ENCODE data around the gene RYR3.

The RYR3 gene

GRCh38 chr15:33865416-33865815, 554.6 kb downstream of the RYR3 start:
- H3K9me3 ChIP-seq (ENCODE audit: control insufficient read depth, insufficient read depth, low read length) = no peaks in the 10 kb centered on the region
- no peaks in the 10 kb centered on the region for H4K20me1 ChIP-seq (ENCODE audit: control insufficient read depth, insufficient read depth, low read depth, low read length)
- no peaks in the 10 kb centered on the region for H3F3A ChIP-seq (ENCODE audit: control insufficient read depth, insufficient read depth)
- H3K9me2 ChIP-seq (replicated peaks; ENCODE audit: control insufficient read depth, low read length) = no peaks in the 10 kb centered on the region
- no peak overlapping the region for H3K4me3 ChIP-seq (ENCODE audit: low read length)
- H3K79me2 ChIP-seq (ENCODE audit: control insufficient read depth, low read length) = no peaks in the 10 kb centered on the region
- H3K4me1 ChIP-seq (ENCODE audit: control insufficient read depth, low read length) = no peaks in the 10 kb centered on the region
- no peak overlapping the region for H3K27ac ChIP-seq (ENCODE audit: low read depth, low read length)
- H3K4me2 ChIP-seq (ENCODE audit: low read length) = no peak overlapping the region
- no peaks in the 10 kb centered on the region for H3K27me3 ChIP-seq (ENCODE audit: control insufficient read depth, low read length)
- no peak for TF ChIP-seq EZH2phosphoT487 (IDR thresholded peaks at IDR 0.05; ENCODE audit: borderline replicate concordance, low read length)
- no peak for TF ChIP-seq CTCF (IDR thresholded peaks at IDR 0.05; ENCODE audit: low read depth, low read length, poor library complexity, severe bottlenecking)
- H3K36me3 ChIP-seq (ENCODE audit: control insufficient read depth, low read length) = peaks cover 14% of the 10 kb centered on the region; the same call in 1 of the 2 replicates

- TF ChIP-seq CTCF (IDR thresholded peaks at IDR 0.05; ENCODE audit: low read depth, low read length, poor library complexity, severe bottlenecking) = no peak
- no peak for TF ChIP-seq EZH2phosphoT487 (IDR thresholded peaks at IDR 0.05; ENCODE audit: borderline replicate concordance, low read length)
- Histone ChIP-seq H4K20me1 (ENCODE audit: control insufficient read depth, insufficient read depth, low read depth, low read length) (no peaks in the 10 kb centered on the region), H3K9me2 (replicated peaks; ENCODE audit: control insufficient read depth, low read length) (no peaks in the 10 kb centered on the region), H3K4me3 (ENCODE audit: low read length) (no peak overlapping the region), H3K79me2 (ENCODE audit: control insufficient read depth, low read length) (no peaks in the 10 kb centered on the region), H3K4me1 (ENCODE audit: control insufficient read depth, low read length) (no peaks in the 10 kb centered on the region), H3F3A (ENCODE audit: control insufficient read depth, insufficient read depth) (no peaks in the 10 kb centered on the region), H3K27ac (ENCODE audit: low read depth, low read length) (no peak overlapping the region), H3K36me3 (ENCODE audit: control insufficient read depth, low read length) (peaks cover 14% of the 10 kb centered on the region; the same call in 1 of the 2 replicates), H3K4me2 (ENCODE audit: low read length) (no peak overlapping the region), H3K27me3 (ENCODE audit: control insufficient read depth, low read length) (no peaks in the 10 kb centered on the region), H3K9me3 (ENCODE audit: control insufficient read depth, insufficient read depth, low read length) (no peaks in the 10 kb centered on the region)
Observed at GRCh38 chr15:33866101-33866737, 555.5 kb downstream of the RYR3 start.

GRCh38 chr15:33871980-33872379, 561.2 kb downstream of the RYR3 start:
- H3K36me3 ChIP-seq (ENCODE audit: control insufficient read depth, low read length) = no peaks in the 10 kb centered on the region
- H3K4me1 ChIP-seq (ENCODE audit: control insufficient read depth, low read length) = no peaks in the 10 kb centered on the region
- no peaks in the 10 kb centered on the region for H4K20me1 ChIP-seq (ENCODE audit: control insufficient read depth, insufficient read depth, low read depth, low read length)
- H3K4me3 ChIP-seq (ENCODE audit: low read length) = no peak overlapping the region
- H3K4me2 ChIP-seq (ENCODE audit: low read length) = no peak overlapping the region
- no peaks in the 10 kb centered on the region for H3K9me2 ChIP-seq (replicated peaks; ENCODE audit: control insufficient read depth, low read length)
- H3K27ac ChIP-seq (ENCODE audit: low read depth, low read length) = no peak overlapping the region
- H3K9me3 ChIP-seq (ENCODE audit: control insufficient read depth, insufficient read depth, low read length) = no peaks in the 10 kb centered on the region
- H3K79me2 ChIP-seq (ENCODE audit: control insufficient read depth, low read length) = no peaks in the 10 kb centered on the region
- H3F3A ChIP-seq (ENCODE audit: control insufficient read depth, insufficient read depth) = no peaks in the 10 kb centered on the region
- TF ChIP-seq EZH2phosphoT487 (IDR thresholded peaks at IDR 0.05; ENCODE audit: borderline replicate concordance, low read length) (no peak), CTCF (IDR thresholded peaks at IDR 0.05; ENCODE audit: low read depth, low read length, poor library complexity, severe bottlenecking) (no peak)
- H3K27me3 ChIP-seq (ENCODE audit: control insufficient read depth, low read length) = no peaks in the 10 kb centered on the region

Measured in DOHH2 (cell line).